H9 (cell line): ENCODE results near the gene MTSS2. TPM values are rescaled to one million over a fixed set of nuclear protein-coding genes. Genes with fewer than 3 reads are reported as not detected.

Experiments used
- DNase-seq: peaks from one replicate; pipeline ENCODE4 v3.0.0-alpha.2; 2017
- H2AFZ ChIP-seq: one replicate; pipeline ENCODE4 v1.6.1; 2013; ENCODE audit warnings: mild to moderate bottlenecking, low read length, control low read depth, moderate library complexity
- H2AK5ac ChIP-seq: 2 replicates; pipeline ENCODE4 v1.6.1; 2013; ENCODE audit warnings: low read length, control low read depth, mixed read lengths; ENCODE audit not compliant: insufficient read length
- H2BK120ac ChIP-seq: one replicate; pipeline ENCODE4 v1.6.1; 2013; ENCODE audit warnings: low read depth, mild to moderate bottlenecking, low read length, control low read depth, inconsistent platforms; ENCODE audit not compliant: poor library complexity, severe bottlenecking
- H2BK12ac ChIP-seq: 2 replicates; pipeline ENCODE4 v1.6.1; 2013; ENCODE audit warnings: low read length, control low read depth, mixed read lengths, low read depth; ENCODE audit not compliant: insufficient read length
- H2BK15ac ChIP-seq: 2 replicates; pipeline ENCODE4 v1.6.1; 2013; ENCODE audit warnings: low read depth, low read length, control low read depth
- H2BK20ac ChIP-seq: one replicate; pipeline ENCODE4 v1.6.1; 2013; ENCODE audit warnings: low read depth, mild to moderate bottlenecking, low read length, control low read depth, inconsistent platforms; ENCODE audit not compliant: poor library complexity, severe bottlenecking
- H2BK5ac ChIP-seq: 2 replicates; pipeline ENCODE4 v1.6.1; 2013; ENCODE audit warnings: low read length, control low read depth, mixed read lengths; ENCODE audit not compliant: insufficient read length
- H3K14ac ChIP-seq: 2 replicates; pipeline ENCODE4 v1.6.1; 2013; ENCODE audit warnings: low read length, control low read depth; ENCODE audit not compliant: insufficient read depth
- H3K18ac ChIP-seq: 2 replicates; pipeline ENCODE4 v1.6.1; 2013; ENCODE audit warnings: low read depth, mild to moderate bottlenecking, mixed read lengths, low read length, control low read depth; ENCODE audit not compliant: insufficient read length
- H3K23ac ChIP-seq: 2 replicates; pipeline ENCODE4 v1.6.1; 2013; ENCODE audit warnings: low read length, control low read depth, mixed read lengths, low read depth; ENCODE audit not compliant: insufficient read length
- H3K23me2 ChIP-seq: 2 replicates; pipeline ENCODE4 v1.6.1; 2013; ENCODE audit warnings: low read depth, mild to moderate bottlenecking, mixed read lengths, low read length, control low read depth; ENCODE audit not compliant: insufficient read length, poor library complexity, severe bottlenecking
- H3K27ac ChIP-seq: 2 replicates; pipeline ENCODE4 v1.5.1; 2013; ENCODE audit warnings: low read length, control low read depth, mixed read lengths, low read depth; ENCODE audit not compliant: insufficient read length
- H3K27me3 ChIP-seq: 2 replicates; pipeline ENCODE4 v1.6.1; 2013; ENCODE audit warnings: low read length, control low read depth, inconsistent platforms; ENCODE audit not compliant: insufficient read depth
- H3K4ac ChIP-seq: 2 replicates; pipeline ENCODE4 v1.6.1; 2013; ENCODE audit warnings: low read depth, mild to moderate bottlenecking, control low read depth, inconsistent platforms, low read length, moderate library complexity
- H3K4me1 ChIP-seq: 2 replicates; pipeline ENCODE4 v1.6.1; 2013; ENCODE audit warnings: low read length, control low read depth, inconsistent platforms; ENCODE audit not compliant: insufficient read depth
- H3K4me2 ChIP-seq: 2 replicates; pipeline ENCODE4 v1.6.1; 2013; ENCODE audit warnings: low read length, control low read depth, mixed read lengths; ENCODE audit not compliant: insufficient read length, insufficient read depth
- H3K56ac ChIP-seq: 2 replicates; pipeline ENCODE4 v1.6.1; 2013; ENCODE audit warnings: low read depth, mild to moderate bottlenecking, mixed read lengths, low read length, control low read depth; ENCODE audit not compliant: insufficient read length
- H3K79me1 ChIP-seq: 2 replicates; pipeline ENCODE4 v1.6.1; 2013; ENCODE audit warnings: low read depth, mild to moderate bottlenecking, moderate library complexity, low read length, control low read depth, inconsistent platforms; ENCODE audit not compliant: insufficient read depth, poor library complexity, severe bottlenecking
- H3K79me2 ChIP-seq: 2 replicates; pipeline ENCODE4 v1.6.1; 2013; ENCODE audit warnings: low read length, control low read depth, inconsistent platforms; ENCODE audit not compliant: insufficient read depth
- H3K9ac ChIP-seq: 2 replicates; pipeline ENCODE4 v1.6.1; 2013; ENCODE audit warnings: low read length, control low read depth, mixed read lengths; ENCODE audit not compliant: insufficient read length; ENCODE audit errors: extremely low read depth
- H3K9me3 ChIP-seq: one replicate; pipeline ENCODE4 v1.6.1; 2013; ENCODE audit warnings: low read depth, low read length, inconsistent platforms; ENCODE audit not compliant: control insufficient read depth
- H3T11ph ChIP-seq: one replicate; pipeline ENCODE4 v1.6.1; 2013; ENCODE audit warnings: mild to moderate bottlenecking, low read length, control low read depth, inconsistent platforms
- H4K20me1 ChIP-seq: one replicate; pipeline ENCODE4 v1.6.1; 2013; ENCODE audit not compliant: control insufficient read depth, insufficient read length, insufficient read depth
- H4K5ac ChIP-seq: 2 replicates; pipeline ENCODE4 v1.6.1; 2013; ENCODE audit warnings: low read depth, mild to moderate bottlenecking, mixed read lengths, low read length, control low read depth; ENCODE audit not compliant: insufficient read length
- H4K8ac ChIP-seq: replicated peaks from 2 replicates; pipeline ENCODE4 v1.6.1; 2013; ENCODE audit warnings: low read length, control low read depth, mixed read lengths, low read depth; ENCODE audit not compliant: insufficient read length
- H4K91ac ChIP-seq: 2 replicates; pipeline ENCODE4 v1.6.1; 2013; ENCODE audit warnings: low read depth, mild to moderate bottlenecking, moderate library complexity, mixed read lengths, low read length, control low read depth; ENCODE audit not compliant: insufficient read length
- H3K27ac Mint-ChIP-seq, 3 experiments: 2 replicates in 2 of 3; 3 replicates in 1 of 3; pipeline ENCODE4 v1.8.0; 2020 to 2021; ENCODE audit warnings: mixed read lengths in 3 of 3, mild to moderate bottlenecking in 1 of 3, moderate library complexity in 1 of 3
- H3K27me3 Mint-ChIP-seq: 2 replicates; pipeline ENCODE4 v1.8.0; 2021; ENCODE audit warnings: low read depth, mild to moderate bottlenecking, moderate library complexity, mixed read lengths
- H3K36me3 Mint-ChIP-seq, 3 experiments: 2 replicates in 2 of 3; 3 replicates in 1 of 3; pipeline ENCODE4 v1.8.0; 2020 to 2021; ENCODE audit warnings: low read depth in 3 of 3, mixed read lengths in 3 of 3; ENCODE audit not compliant: insufficient read depth in 1 of 3
- H3K4me1 Mint-ChIP-seq, 2 experiments: 2 replicates each; pipeline ENCODE4 v1.8.0; 2020; ENCODE audit warnings: mixed read lengths in 2 of 2
- H3K4me3 Mint-ChIP-seq, 2 experiments: 2 replicates in 1 of 2; 3 replicates in 1 of 2; pipeline ENCODE4 v1.8.0; 2020 to 2021; ENCODE audit warnings: mild to moderate bottlenecking in 2 of 2, mixed read lengths in 2 of 2, moderate library complexity in 1 of 2
- H3K9me3 Mint-ChIP-seq, 2 experiments: 2 replicates in 1 of 2; 3 replicates in 1 of 2; pipeline ENCODE4 v1.8.0; 2020; ENCODE audit warnings: mild to moderate bottlenecking in 2 of 2, mixed read lengths in 2 of 2, moderate library complexity in 1 of 2
- CTCF ChIP-seq: fragments of 200-600 bp; sonication (generic); conservative IDR thresholded peaks from 3 replicates; pipeline ENCODE4 v1.8.0; 2021; ENCODE audit warnings: antibody characterized with exemption, mild to moderate bottlenecking
- WGBS: extraction: QIAGEN DNeasy Blood & Tissue Kit; methylation state at CpG from one replicate; pipeline ENCODE4 v1.1.7; 2013; ENCODE audit warnings: missing lambda C conversion rate, low lambda C conversion rate, mixed read lengths; ENCODE audit not compliant: insufficient read length; ENCODE audit errors: extremely low coverage; 5-methylcytosine and 5-hydroxymethylcytosine counted together
- total RNA-seq: library from RNA; stranded (reverse); gene quantifications from 2 replicates; pipeline ENCODE4 v1.2.1, GENCODE V29; 2021

The MTSS2 gene
- total RNA-seq, 1 experiment from 2014 or later, result 41.0 TPM

GRCh38 chr16:70691223-70692129 lies 5.6 kb upstream of the MTSS2 start:
- no peak for TF ChIP-seq CTCF
- H3K27me3 Mint-ChIP-seq, result peaks cover 1% of the 10 kb centered on the region; the same call in 1 of the 2 replicates
- Histone ChIP-seq H3K4ac (no peak overlapping the region), H3T11ph (no peak overlapping the region), H3K23ac (no peak overlapping the region), H4K20me1 (no peaks in the 10 kb centered on the region), H3K9ac (no peak overlapping the region), H2AK5ac (no peak overlapping the region), H3K23me2 (no peaks in the 10 kb centered on the region), H2BK5ac (no peak overlapping the region), H4K8ac (no peak overlapping the region), H4K5ac (no peak overlapping the region), H3K79me1 (no peaks in the 10 kb centered on the region), H4K91ac (no peak overlapping the region), H3K4me2 (no peak overlapping the region), H2AFZ (no peak overlapping the region), H2BK120ac (no peak overlapping the region), H3K27me3 (no peaks in the 10 kb centered on the region), H3K79me2 (no peaks in the 10 kb centered on the region), H3K18ac (no peak overlapping the region), H3K9me3 (no peaks in the 10 kb centered on the region), H3K56ac (no peak overlapping the region), H3K14ac (no peak overlapping the region), H3K4me1 (peaks cover 6% of the 10 kb centered on the region; the same call in 1 of the 2 replicates), H2BK15ac (no peak overlapping the region), H2BK20ac (no peak overlapping the region), H2BK12ac (no peak overlapping the region), H3K27ac (no peak overlapping the region)
- H3K27ac Mint-ChIP-seq, result peak overlapping the region in 1 of 3 experiments; percentile 81; a peak in 1 of 7 replicates
- no peak overlapping the region for H3K4me3 Mint-ChIP-seq
- peaks cover 38 to 46% of the 10 kb centered on the region in 2 experiments for H3K4me1 Mint-ChIP-seq
- DNase-seq, result no peak
- no CpG with 5 or more reads among the region's 26 CpGs for WGBS
- no peaks in the 10 kb centered on the region for H3K9me3 Mint-ChIP-seq
- H3K36me3 Mint-ChIP-seq, result peaks cover 1 to 5% (median 4%) of the 10 kb centered on the region in 3 experiments; a peak in 5 of 7 replicates
